HG03175 (cell line): ENCODE measurements around the gene ATG14.
"Not testable (repeated sequence)": the region's sequence is repeated elsewhere in the genome, so short reads cannot be mapped to it uniquely, and the experiment has no call there.

Source experiments
- ATAC-seq: cut with Tn5 transposase; IDR thresholded peaks from one replicate; pipeline ENCODE4 v1.9.1; 2021; ENCODE audit warnings: mild to moderate bottlenecking, moderate library complexity; ENCODE audit not compliant: unreplicated experiment

The ATG14 gene

GRCh38 chr14:55411426-55412389 lies at the start of gene ATG14:
Gene ATG14 (minus strand): TSS chr14:55411830. CDS start chr14:55411822, 8 bp downstream.
- peak; percentile 95 for ATAC-seq

GRCh38 chr14:55458800-55459515 lies 47.3 kb upstream of the ATG14 start:
- ATAC-seq = peak; percentile 83

- ATAC-seq = no peak
Observed at GRCh38 chr14:55457496-55457895, 45.9 kb upstream of the ATG14 start.

- not testable (repeated sequence) for ATAC-seq
Observed at GRCh38 chr14:55456411-55456810, 44.8 kb upstream of the ATG14 start.

- ATAC-seq = no peak
Observed at GRCh38 chr14:55454264-55455002, 42.8 kb upstream of the ATG14 start.

GRCh38 chr14:55451950-55452349 lies 40.3 kb upstream of the ATG14 start:
- no peak for ATAC-seq

GRCh38 chr14:55451398-55451797 lies 39.8 kb upstream of the ATG14 start:
- ATAC-seq = no peak

GRCh38 chr14:55450987-55451386 lies 39.4 kb upstream of the ATG14 start:
- no peak for ATAC-seq

- ATAC-seq = no peak
Observed at GRCh38 chr14:55450539-55450938, 38.9 kb upstream of the ATG14 start.

GRCh38 chr14:55450124-55450523 lies 38.5 kb upstream of the ATG14 start:
- ATAC-seq = no peak

- ATAC-seq = no peak
Observed at GRCh38 chr14:55449116-55449515, 37.5 kb upstream of the ATG14 start.

- no peak for ATAC-seq
Observed at GRCh38 chr14:55448141-55448614, 36.5 kb upstream of the ATG14 start.

GRCh38 chr14:55446833-55447232 lies 35.2 kb upstream of the ATG14 start:
- ATAC-seq = no peak

- no peak for ATAC-seq
Observed at GRCh38 chr14:55446127-55446736, 34.6 kb upstream of the ATG14 start.

GRCh38 chr14:55441286-55441685 lies 29.7 kb upstream of the ATG14 start:
- no peak for ATAC-seq

- ATAC-seq = no peak
Observed at GRCh38 chr14:55440385-55440784, 28.8 kb upstream of the ATG14 start, which contains the start of gene TBPL2. Gene TBPL2 (minus strand): TSS chr14:55440616. CDS start chr14:55440449, 167 bp downstream.

GRCh38 chr14:55438066-55438683 lies 26.5 kb upstream of the ATG14 start:
- ATAC-seq = no peak

- no peak for ATAC-seq
Observed at GRCh38 chr14:55436931-55437330, 25.3 kb upstream of the ATG14 start.

- no peak for ATAC-seq
Observed at GRCh38 chr14:55436519-55436918, 24.9 kb upstream of the ATG14 start.

GRCh38 chr14:55434805-55435174 lies 23.2 kb upstream of the ATG14 start:
- ATAC-seq = no peak
